Renal cortex interstitium (tissue), 11 donors: Measurements from ENCODE around the gene SEMA4G. TPM values are rescaled to one million over a fixed set of nuclear protein-coding genes. Genes with fewer than 3 reads are reported as not detected.

Source experiments
- DNase-seq, 11 donors: peaks; one replicate each; pipeline ENCODE4 v3.0.0-alpha.2; 2013; ENCODE audit warnings: low read depth in 9 of 11, low spot score in 4 of 11; ENCODE audit errors: extremely low read depth in 1 of 11
- polyA plus RNA-seq, 3 donors: library from polyadenylated mRNA; unstranded; fragments of 120-200 nt; gene quantifications; one replicate each; pipeline ENCODE4 v1.2.1, GENCODE V29; 2013; ENCODE audit not compliant: insufficient read length in 3 of 3

Gene SEMA4G
- polyA plus RNA-seq, 3 donors, result 49.8 to 52.7 (median 50.3) TPM

- DNase-seq, result peak in 8 of 11 donors; percentile 60 to 88 (median 78)
These were observed 31.8 kb downstream of the SEMA4G start for GRCh38 chr10:101000915-101001658.

- no peak for DNase-seq
These were observed 32.3 kb downstream of the SEMA4G start for GRCh38 chr10:101001659-101002035.

DNA sequence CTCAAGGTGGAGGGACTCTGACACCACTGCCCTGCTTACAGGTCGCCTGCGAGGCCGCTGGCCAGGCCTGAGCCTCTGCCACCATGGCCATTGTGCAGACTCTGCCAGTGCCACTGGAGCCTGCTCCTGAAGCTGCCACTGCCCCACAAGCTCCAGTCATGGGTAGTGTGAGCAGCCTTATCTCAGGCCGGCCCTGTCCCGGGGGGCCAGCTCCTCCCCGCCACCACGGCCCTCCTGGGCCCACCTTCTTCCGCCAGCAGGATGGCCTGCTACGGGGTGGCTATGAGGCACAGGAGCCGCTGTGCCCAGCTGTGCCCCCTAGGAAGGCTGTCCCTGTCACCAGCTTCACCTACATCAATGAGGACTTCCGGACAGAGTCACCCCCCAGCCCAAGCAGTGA is 33.2 kb downstream of the SEMA4G start:
- no peak for DNase-seq

GRCh38 chr10:101003639-101004206 is 34.4 kb downstream of the SEMA4G start:
- DNase-seq, result no peak

- no peak for DNase-seq
These were observed 36.1 kb downstream of the SEMA4G start for GRCh38 chr10:101005361-101005760.

GRCh38 chr10:101005869-101006567 is 36.7 kb downstream of the SEMA4G start:
- DNase-seq, result no peak

- no peak for DNase-seq
These were observed 37.3 kb downstream of the SEMA4G start for GRCh38 chr10:101006593-101007098.

DNA sequence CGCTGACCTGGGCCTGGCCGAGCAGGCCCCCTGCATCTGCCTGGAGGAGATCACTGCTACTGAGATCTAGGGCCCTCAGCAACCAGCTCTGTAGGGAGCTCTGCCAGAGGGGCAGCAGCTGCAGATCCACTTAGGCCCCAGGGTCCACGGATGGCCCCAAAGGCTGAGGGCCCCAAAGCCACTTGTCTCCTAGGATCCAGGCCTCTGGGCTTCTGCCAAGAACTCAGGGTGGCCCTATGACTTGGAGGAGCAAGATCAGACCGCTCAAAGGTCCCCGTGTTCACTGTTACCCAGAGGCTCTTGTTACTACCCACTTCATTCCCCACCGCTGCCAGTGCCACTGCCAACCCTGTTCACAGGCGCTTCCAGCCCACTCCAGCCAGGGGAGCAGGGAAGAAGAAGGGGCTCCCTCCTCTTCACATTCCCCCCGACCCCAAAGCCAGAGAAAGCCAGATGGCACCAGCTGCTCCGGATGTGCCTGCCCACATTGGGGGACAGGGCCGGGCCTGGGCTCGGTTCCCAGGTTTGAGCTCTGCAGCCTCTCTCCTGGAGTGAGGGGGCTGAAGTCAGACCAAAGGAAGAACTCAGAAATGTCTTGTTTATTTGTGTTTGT is 37.9 kb downstream of the SEMA4G start:
- DNase-seq, result no peak

- DNase-seq, result no peak
These were observed 38.9 kb downstream of the SEMA4G start for GRCh38 chr10:101007915-101008822.

GRCh38 chr10:101008823-101009423 is 39.6 kb downstream of the SEMA4G start:
- DNase-seq, result no peak

GRCh38 chr10:101010329-101010728 is 41.0 kb downstream of the SEMA4G start:
- DNase-seq, result no peak

- DNase-seq, result no peak
These were observed 42.5 kb downstream of the SEMA4G start for GRCh38 chr10:101011517-101012423.

DNA sequence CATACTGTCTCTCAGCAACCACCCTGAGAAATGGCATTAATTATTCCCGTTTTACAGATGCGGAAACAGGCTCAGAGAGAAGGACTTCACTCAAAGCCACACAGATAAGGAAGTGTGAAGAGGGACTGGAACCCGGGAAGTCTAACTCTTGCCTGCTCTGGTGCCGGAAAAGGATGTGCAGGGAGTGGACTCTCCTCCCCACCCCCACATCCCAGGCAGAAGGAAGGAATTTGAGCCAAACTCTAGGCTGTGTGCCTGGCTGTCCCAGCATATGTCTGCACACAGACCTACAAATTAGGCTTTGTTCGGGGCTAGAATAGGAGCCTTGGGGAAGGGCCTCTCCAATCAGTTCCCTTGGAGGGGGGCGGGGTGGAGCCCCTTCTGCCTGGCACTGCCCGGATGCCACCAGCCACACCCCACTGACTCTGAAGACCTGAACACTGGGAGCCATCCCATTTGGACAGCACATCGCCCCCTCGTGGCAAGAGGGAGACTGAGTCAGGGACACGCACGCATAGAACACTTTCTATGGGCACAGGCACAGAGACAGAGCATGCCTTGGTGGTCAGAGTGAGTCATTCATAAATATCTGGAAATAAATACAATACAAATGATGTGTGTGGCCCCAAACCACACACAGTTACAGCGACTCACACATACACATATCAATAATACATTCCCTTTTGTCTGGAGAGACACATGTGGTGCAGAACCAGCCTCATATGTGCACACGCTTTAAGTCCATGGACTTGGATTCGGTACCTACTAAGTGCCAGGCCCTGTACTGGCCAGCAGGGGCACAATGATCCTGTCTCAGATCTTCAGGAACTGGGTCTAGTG is 43.4 kb downstream of the SEMA4G start:
- peak in 5 of 11 donors; percentile 73 to 92 (median 79) for DNase-seq

DNA sequence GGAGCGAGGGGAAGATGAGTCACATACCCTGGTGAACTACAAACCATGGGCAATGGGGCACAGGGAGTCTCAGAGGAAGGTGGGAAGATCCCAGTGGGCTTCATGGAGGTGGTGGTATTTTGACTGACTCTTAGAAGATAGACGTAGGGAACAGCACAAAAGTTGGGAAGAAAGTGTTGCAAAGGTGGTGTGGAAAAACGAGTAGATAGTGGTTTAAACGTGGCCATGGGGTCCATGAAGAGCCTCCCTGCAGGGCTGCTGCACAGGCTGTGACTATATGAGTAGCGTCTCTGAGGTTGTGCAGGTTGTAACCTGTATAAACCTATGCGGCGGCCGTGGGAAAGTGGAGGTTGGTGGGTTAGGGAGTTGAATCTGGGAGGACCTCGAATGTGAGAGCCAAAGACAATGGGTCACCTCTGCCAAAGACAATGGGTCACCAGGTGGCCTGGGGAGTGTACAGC is 44.1 kb downstream of the SEMA4G start:
- no peak for DNase-seq

GRCh38 chr10:101014230-101014884 is 45.1 kb downstream of the SEMA4G start:
- no peak for DNase-seq
